ENCODE data around the gene SHBG. TPM values are rescaled to one million over a fixed set of nuclear protein-coding genes. Genes with fewer than 3 reads are reported as not detected.
A peak's percentile ranks its signal among the peaks of the same experiment; 100 is the strongest.

Gene SHBG
- total RNA-seq, 2 experiments from 2014 or later = not detected

GRCh38 chr17:7583253-7584109 lies 46.5 kb upstream of the SHBG start, which contains the start of gene MPDU1:
Gene MPDU1, plus strand, starts transcription at chr17:7583852. Its CDS starts 11 bp downstream, at chr17:7583863.
- peak; percentile 77 for ATAC-seq
- peak within 1 kb of the TSS; percentile 99 for H3K27ac Mint-ChIP-seq
- no peak for TF ChIP-seq CTCF (IDR thresholded peaks at IDR 0.05)

GRCh38 chr17:7586673-7587419 lies 43.1 kb upstream of the SHBG start:
- POLR2A ChIA-PET = interaction anchor here (1.0 to 12.5 kb wide), 6 partner anchors 12 to 271 kb away, joined by 3 to 195 read pairs (median 4); partner anchors contain the start of genes CD68, GPS2 and SENP3
- TF ChIP-seq CTCF (IDR thresholded peaks at IDR 0.05) = no peak
- intact Hi-C loops (cut with micrococcal nuclease) = no loop called here
- Mint-ChIP-seq H3K36me3 (ENCODE audit: low read depth) (peaks cover 48% of the 10 kb centered on the region), H3K4me1 (ENCODE audit: low read depth) (peaks cover 26% of the 10 kb centered on the region), H3K27me3 (no peaks in the 10 kb centered on the region), H3K4me3 (no peak overlapping the region), H3K9me3 (no peaks in the 10 kb centered on the region), H3K27ac (peak overlapping the region; percentile 45)
- ATAC-seq (no peak), DNase-seq (no peak)
- CTCF ChIA-PET = interaction anchor here (0.8 to 3.3 kb wide), 4 partner anchors 14 to 231 kb away, joined by 3 to 20 read pairs (median 3); no protein-coding TSS in a partner anchor

More at GRCh38 chr17:7583253-7584109, 46.5 kb upstream of the SHBG start, which contains the start of gene MPDU1:
- ChIA-PET POLR2A (interaction anchor here (0.6 to 12.5 kb wide), 25 partner anchors 8 to 345 kb away, joined by 3 to 195 read pairs (median 3); partner anchors contain the start of genes ACAP1, CD68, FXR2 and KDM6B), CTCF (interaction anchor here (0.8 to 3.8 kb wide), 8 partner anchors 8 to 275 kb away, joined by 3 to 43 read pairs (median 4); partner anchors contain the start of genes FXR2, SENP3, TMEM102 and TP53)
- Mint-ChIP-seq H3K4me3 (peak within 1 kb of the TSS; percentile 94), H3K27me3 (no peaks in the 10 kb centered on the region), H3K4me1 (ENCODE audit: low read depth) (peaks cover 55% of the 10 kb centered on the region), H3K9me3 (no peaks in the 10 kb centered on the region), H3K36me3 (ENCODE audit: low read depth) (peaks cover 61% of the 10 kb centered on the region)
- peak; percentile 97 for DNase-seq
- intact Hi-C loops (cut with micrococcal nuclease) = loop anchor here (5.0 kb wide), 1 partner anchor 104 kb away; the partner anchor contains the start of genes TP53 and WRAP53

GRCh38 chr17:7587420-7588151 lies 42.3 kb upstream of the SHBG start:
- ChIA-PET POLR2A (interaction anchor here (1.0 to 12.5 kb wide), 4 partner anchors 13 to 272 kb away, joined by 3 to 195 read pairs (median 5); partner anchors contain the start of genes CD68 and GPS2), CTCF (interaction anchor here (0.9 to 3.3 kb wide), 4 partner anchors 21 to 232 kb away, joined by 3 to 20 read pairs (median 8); no protein-coding TSS in a partner anchor)
- peak overlapping the region; percentile 45 for H3K27ac Mint-ChIP-seq
- H3K27me3 Mint-ChIP-seq = no peaks in the 10 kb centered on the region
- no peaks in the 10 kb centered on the region for H3K9me3 Mint-ChIP-seq
- no peak for TF ChIP-seq CTCF (IDR thresholded peaks at IDR 0.05)
- peaks cover 19% of the 10 kb centered on the region for H3K4me1 Mint-ChIP-seq (ENCODE audit: low read depth)
- intact Hi-C loops (cut with micrococcal nuclease) = no loop called here
- peaks cover 46% of the 10 kb centered on the region for H3K36me3 Mint-ChIP-seq (ENCODE audit: low read depth)
- H3K4me3 Mint-ChIP-seq = no peak overlapping the region
- no peak for DNase-seq
- ATAC-seq = no peak

GRCh38 chr17:7588553-7589203 lies 41.3 kb upstream of the SHBG start:
- ChIA-PET CTCF (interaction anchor here (0.8 to 3.3 kb wide), 27 partner anchors 8 to 323 kb away, joined by 3 to 20 read pairs (median 5); partner anchors contain the start of genes CD68, FXR2 and TMEM95), POLR2A (interaction anchor here (0.5 to 12.5 kb wide), 7 partner anchors 14 to 153 kb away, joined by 3 to 195 read pairs (median 4); partner anchors contain the start of genes CD68, CHRNB1, SENP3 and TMEM102)
- TF ChIP-seq CTCF (IDR thresholded peaks at IDR 0.05) = no peak
- H3K36me3 Mint-ChIP-seq (ENCODE audit: low read depth) = peaks cover 51% of the 10 kb centered on the region
- ATAC-seq = no peak
- H3K4me1 Mint-ChIP-seq (ENCODE audit: low read depth) = peaks cover 15% of the 10 kb centered on the region
- no peaks in the 10 kb centered on the region for H3K9me3 Mint-ChIP-seq
- no peak overlapping the region for H3K27ac Mint-ChIP-seq
- no peaks in the 10 kb centered on the region for H3K27me3 Mint-ChIP-seq
- intact Hi-C loops (cut with micrococcal nuclease) = no loop called here
- no peak overlapping the region for H3K4me3 Mint-ChIP-seq
- no peak for DNase-seq

All from activated CD8-positive, alpha-beta T cell treated with anti-CD3 and anti-CD28 coated beads for 36 hours (primary cell).